Natural killer cell (primary cell): ENCODE results near the gene C3orf80. TPM values are rescaled to one million over a fixed set of nuclear protein-coding genes. Genes with fewer than 3 reads are reported as not detected.

Experiments used
- ATAC-seq, 3 donors: fragments of 150-1000 bp in 2 of 3; fragments of 200-7000 bp in 1 of 3; cut with Tn5 transposase; 1 replicate in 1 of 3; 2 replicates in 2 of 3; pipeline ENCODE4 v1.10.0; 2021; ENCODE audit warnings: mild to moderate bottlenecking in 2 of 3, moderate library complexity in 2 of 3
- DNase-seq, 2 donors: peaks; one replicate each; pipeline versions ENCODE4 v3.0.0 to v3.0.0-alpha.2; 2013 to 2021; ENCODE audit warnings: mixed read lengths in 1 of 2
- H3K27ac ChIP-seq: one replicate; pipeline ENCODE4 v1.5.1; 2013; ENCODE audit warnings: mild to moderate bottlenecking, low read length
- H3K27me3 ChIP-seq: one replicate; pipeline ENCODE4 v1.6.1; 2013; ENCODE audit warnings: low read length; ENCODE audit not compliant: control insufficient read depth, insufficient read depth
- H3K36me3 ChIP-seq: one replicate; pipeline ENCODE4 v1.6.1; 2013; ENCODE audit warnings: low read length; ENCODE audit not compliant: control insufficient read depth, insufficient read depth
- H3K4me1 ChIP-seq: one replicate; pipeline ENCODE4 v1.6.1; 2013; ENCODE audit warnings: low read length; ENCODE audit not compliant: control insufficient read depth, insufficient read depth
- H3K4me3 ChIP-seq: one replicate; pipeline ENCODE4 v1.5.1; 2013; ENCODE audit warnings: low read length
- H3K9me3 ChIP-seq: one replicate; pipeline ENCODE4 v1.6.1; 2013; ENCODE audit warnings: low read length; ENCODE audit not compliant: control insufficient read depth, insufficient read depth
- H3K27ac Mint-ChIP-seq, 2 donors: one replicate each; pipeline ENCODE4 v1.8.0; 2022; ENCODE audit warnings: mild to moderate bottlenecking in 2 of 2, mixed read lengths in 2 of 2, moderate library complexity in 1 of 2
- H3K27me3 Mint-ChIP-seq, 2 donors: one replicate each; pipeline ENCODE4 v1.8.0; 2022; ENCODE audit warnings: low read depth in 2 of 2, mixed read lengths in 2 of 2
- H3K36me3 Mint-ChIP-seq: one replicate; pipeline ENCODE4 v1.8.0; 2022; ENCODE audit warnings: mixed read lengths
- H3K4me1 Mint-ChIP-seq, 2 donors: one replicate each; pipeline ENCODE4 v1.8.0; 2022; ENCODE audit warnings: mixed read lengths in 2 of 2
- H3K4me3 Mint-ChIP-seq: one replicate; pipeline ENCODE4 v1.8.0; 2022; ENCODE audit warnings: mild to moderate bottlenecking, moderate library complexity, mixed read lengths
- H3K9me3 Mint-ChIP-seq, 2 donors: one replicate each; pipeline ENCODE4 v1.8.0; 2022; ENCODE audit warnings: mixed read lengths in 2 of 2
- WGBS: methylation state at CpG from one replicate; pipeline ENCODE4 v1.1.7; 2013; ENCODE audit warnings: missing lambda C conversion rate; ENCODE audit not compliant: insufficient coverage; 5-methylcytosine and 5-hydroxymethylcytosine counted together
- intact Hi-C: fragments of 100-400 bp; cut with micrococcal nuclease; formaldehyde crosslinking; loops from one replicate; pipeline ENCODE4 v1.14.2; 2022
- total RNA-seq, 4 donors: library from RNA; stranded (reverse); fragments of 120-200 nt in 1 of 4; gene quantifications; one replicate each; pipeline versions ENCODE4 v1.2.3 to v1.2.4, GENCODE V29; 2013 to 2022
- TF ChIP-seq, protein P1 (sequence below): fragments of 200-600 bp; IDR thresholded peaks from one replicate; pipeline ENCODE4 v1.8.0; 2022; ENCODE audit warnings: antibody characterized with exemption

C3orf80 gene
- total RNA-seq, 3 donors from 2014 or later (not counting 1 experiment from before 2014, with no cell fraction given), result not detected

DNA sequence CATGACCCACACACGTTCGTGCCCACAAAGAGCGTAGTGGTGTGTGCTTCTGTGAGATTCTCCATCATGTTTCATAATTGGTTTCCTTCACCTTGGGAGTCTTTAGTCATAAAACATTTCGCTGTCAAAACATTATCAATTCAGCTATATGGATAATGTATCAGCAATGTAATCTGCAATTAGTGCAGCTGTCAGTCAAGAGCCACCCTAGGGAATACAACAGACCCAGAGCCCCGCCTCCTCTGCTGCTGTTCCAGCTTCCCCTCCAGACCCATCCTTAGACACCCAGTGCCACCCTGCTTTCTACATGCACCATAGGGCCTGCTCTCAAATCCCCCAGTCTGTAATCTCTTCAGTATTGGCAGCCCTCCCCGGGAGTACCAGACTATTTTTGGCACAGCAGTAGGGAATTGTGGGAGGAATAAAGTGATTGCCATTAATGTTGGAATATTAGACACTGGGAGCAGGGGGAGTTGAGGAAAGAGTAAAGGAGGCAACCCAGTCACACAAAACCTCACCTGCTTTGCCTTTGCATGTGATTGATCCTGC is 31.5 kb upstream of the C3orf80 start:
- no peak overlapping the region for H3K4me3 ChIP-seq
- no peaks in the 10 kb centered on the region for H3K9me3 Mint-ChIP-seq
- no peak for ATAC-seq
- no peak for DNase-seq
- TF ChIP-seq, protein P1, sequence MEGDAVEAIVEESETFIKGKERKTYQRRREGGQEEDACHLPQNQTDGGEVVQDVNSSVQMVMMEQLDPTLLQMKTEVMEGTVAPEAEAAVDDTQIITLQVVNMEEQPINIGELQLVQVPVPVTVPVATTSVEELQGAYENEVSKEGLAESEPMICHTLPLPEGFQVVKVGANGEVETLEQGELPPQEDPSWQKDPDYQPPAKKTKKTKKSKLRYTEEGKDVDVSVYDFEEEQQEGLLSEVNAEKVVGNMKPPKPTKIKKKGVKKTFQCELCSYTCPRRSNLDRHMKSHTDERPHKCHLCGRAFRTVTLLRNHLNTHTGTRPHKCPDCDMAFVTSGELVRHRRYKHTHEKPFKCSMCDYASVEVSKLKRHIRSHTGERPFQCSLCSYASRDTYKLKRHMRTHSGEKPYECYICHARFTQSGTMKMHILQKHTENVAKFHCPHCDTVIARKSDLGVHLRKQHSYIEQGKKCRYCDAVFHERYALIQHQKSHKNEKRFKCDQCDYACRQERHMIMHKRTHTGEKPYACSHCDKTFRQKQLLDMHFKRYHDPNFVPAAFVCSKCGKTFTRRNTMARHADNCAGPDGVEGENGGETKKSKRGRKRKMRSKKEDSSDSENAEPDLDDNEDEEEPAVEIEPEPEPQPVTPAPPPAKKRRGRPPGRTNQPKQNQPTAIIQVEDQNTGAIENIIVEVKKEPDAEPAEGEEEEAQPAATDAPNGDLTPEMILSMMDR, result no peak
- no peaks in the 10 kb centered on the region for H3K27me3 Mint-ChIP-seq
- no peak overlapping the region for H3K4me3 Mint-ChIP-seq
- 79% methylated on average over 5 of the region's 6 CpGs for WGBS
- intact Hi-C loops, result no loop called here
- H3K9me3 ChIP-seq, result no peaks in the 10 kb centered on the region
- H3K27ac Mint-ChIP-seq, result no peak overlapping the region
- H3K4me1 Mint-ChIP-seq, result no peaks in the 10 kb centered on the region
- H3K36me3 ChIP-seq, result no peaks in the 10 kb centered on the region
- H3K4me1 ChIP-seq, result no peaks in the 10 kb centered on the region
- no peak overlapping the region for H3K27ac ChIP-seq
- H3K27me3 ChIP-seq, result no peaks in the 10 kb centered on the region
- no peaks in the 10 kb centered on the region for H3K36me3 Mint-ChIP-seq

DNA sequence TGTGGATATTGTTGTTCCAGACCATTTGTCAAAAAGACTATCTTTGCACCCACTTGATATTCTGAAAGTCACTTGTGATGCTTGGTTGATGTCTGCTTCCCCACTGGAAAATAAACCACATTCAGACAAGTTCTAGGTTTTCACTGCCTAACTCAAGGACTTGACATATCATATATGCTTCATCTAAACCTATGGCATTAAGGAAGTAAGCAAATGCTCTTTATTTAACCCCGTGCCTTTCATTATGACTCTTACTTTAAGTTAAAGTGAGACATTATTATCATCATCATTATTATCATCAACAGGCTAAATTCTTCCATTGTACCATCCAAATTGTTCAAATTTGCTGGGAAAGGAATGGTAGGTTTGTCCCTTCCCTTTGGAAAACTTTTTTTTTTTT is 30.8 kb upstream of the C3orf80 start:
- Mint-ChIP-seq H3K4me1 (no peaks in the 10 kb centered on the region), H3K9me3 (no peaks in the 10 kb centered on the region), H3K27ac (no peak overlapping the region), H3K36me3 (no peaks in the 10 kb centered on the region), H3K4me3 (no peak overlapping the region), H3K27me3 (no peaks in the 10 kb centered on the region)
- H3K4me1 ChIP-seq, result no peaks in the 10 kb centered on the region
- no peak for DNase-seq
- H3K36me3 ChIP-seq, result no peaks in the 10 kb centered on the region
- WGBS, result 71% methylated on average over 1 of the region's 1 CpG
- no peaks in the 10 kb centered on the region for H3K27me3 ChIP-seq
- ATAC-seq, result no peak
- no peak overlapping the region for H3K4me3 ChIP-seq
- H3K27ac ChIP-seq, result no peak overlapping the region
- intact Hi-C loops, result no loop called here
- TF ChIP-seq, protein P1, result no peak
- no peaks in the 10 kb centered on the region for H3K9me3 ChIP-seq

DNA sequence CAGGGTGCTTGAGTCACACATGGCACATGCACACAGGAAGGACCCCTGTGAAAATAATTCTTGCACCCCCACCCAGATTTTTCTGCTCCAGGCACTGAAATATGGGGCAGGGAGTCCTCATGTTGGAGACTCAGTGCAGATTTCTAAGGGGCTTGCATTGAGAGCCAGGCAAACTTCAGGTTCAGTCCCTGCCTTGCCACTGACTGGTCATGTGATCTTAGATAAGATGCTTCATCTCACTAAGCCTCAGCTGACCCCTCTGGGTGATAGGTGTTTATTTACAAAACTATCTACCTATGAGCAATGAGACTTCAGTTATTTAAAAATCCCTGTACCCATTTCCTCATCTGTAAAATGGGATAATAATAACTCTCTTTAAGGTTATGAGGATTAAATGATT is 30.1 kb upstream of the C3orf80 start:
- H3K27me3 Mint-ChIP-seq, result peaks cover 0 to 2% of the 10 kb centered on the region in 2 donors
- H3K27ac Mint-ChIP-seq, result no peak overlapping the region
- no peak overlapping the region for H3K4me3 Mint-ChIP-seq
- H3K36me3 Mint-ChIP-seq, result no peaks in the 10 kb centered on the region
- Histone ChIP-seq H3K36me3 (no peaks in the 10 kb centered on the region), H3K4me3 (no peak overlapping the region), H3K4me1 (no peaks in the 10 kb centered on the region), H3K27me3 (no peaks in the 10 kb centered on the region), H3K9me3 (no peaks in the 10 kb centered on the region), H3K27ac (no peak overlapping the region)
- ATAC-seq (no peak), DNase-seq (no peak)
- no peaks in the 10 kb centered on the region for H3K4me1 Mint-ChIP-seq
- no peaks in the 10 kb centered on the region for H3K9me3 Mint-ChIP-seq
- TF ChIP-seq, protein P1, result no peak
- intact Hi-C loops, result no loop called here

DNA sequence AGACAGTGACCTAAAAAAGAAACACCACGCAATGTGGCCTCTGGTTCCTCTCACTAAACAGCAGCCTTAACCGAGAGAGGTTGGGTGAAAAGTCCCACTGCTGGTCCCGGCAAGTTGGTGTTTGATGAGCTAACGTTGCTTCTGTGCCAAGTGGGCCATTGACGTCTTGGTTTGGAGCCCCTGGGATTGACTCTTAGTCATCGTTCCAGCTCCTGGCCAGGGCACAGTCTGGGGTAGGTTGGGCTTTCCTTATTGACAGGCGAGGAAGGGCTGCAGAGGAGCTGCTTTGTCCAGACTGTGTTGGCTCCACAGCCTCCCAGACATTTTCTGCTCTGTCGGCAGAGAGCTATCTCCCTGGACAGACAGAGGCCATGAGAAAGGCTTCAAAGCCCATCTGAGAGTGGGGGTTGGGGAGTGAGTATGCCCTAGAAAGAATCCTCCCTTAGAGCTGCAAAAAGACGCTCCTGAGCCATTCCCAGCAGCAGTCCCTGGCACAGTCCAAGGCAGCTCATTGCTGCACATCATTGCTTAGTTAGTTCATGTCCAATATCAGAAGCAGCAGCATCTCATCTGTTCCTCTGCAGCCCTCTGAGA is 28.6 kb upstream of the C3orf80 start:
- H3K36me3 Mint-ChIP-seq, result no peaks in the 10 kb centered on the region
- peaks cover 0 to 2% of the 10 kb centered on the region in 2 donors for H3K27me3 Mint-ChIP-seq
- no peaks in the 10 kb centered on the region for H3K9me3 ChIP-seq
- H3K4me3 ChIP-seq, result no peak overlapping the region
- no peak overlapping the region for H3K4me3 Mint-ChIP-seq
- H3K4me1 ChIP-seq, result no peaks in the 10 kb centered on the region
- H3K27ac Mint-ChIP-seq, result no peak overlapping the region
- no peaks in the 10 kb centered on the region for H3K27me3 ChIP-seq
- intact Hi-C loops, result no loop called here
- TF ChIP-seq, protein P1, result no peak
- H3K4me1 Mint-ChIP-seq, result no peaks in the 10 kb centered on the region
- H3K36me3 ChIP-seq, result no peaks in the 10 kb centered on the region
- H3K9me3 Mint-ChIP-seq, result no peaks in the 10 kb centered on the region
- no peak for ATAC-seq
- 91% methylated on average over 9 of the region's 9 CpGs for WGBS
- DNase-seq, result no peak
- H3K27ac ChIP-seq, result no peak overlapping the region
